H1 (cell line): ENCODE measurements around the gene RSAD1. TPM values are rescaled to one million over a fixed set of nuclear protein-coding genes. Genes with fewer than 3 reads are reported as not detected.

Source experiments
- CTCF ChIA-PET: fragments of 300-600 bp; sonication (Branson Sonifier 250); formaldehyde crosslinking; loops from one replicate; lab custom pipeline; 2021; ENCODE audit not compliant: partially characterized antibody; lab: Charles Lee
- POLR2A ChIA-PET: fragments of 300-600 bp; sonication (Branson Sonifier 250); formaldehyde crosslinking; loops from one replicate; lab custom pipeline; 2021; ENCODE audit warnings: inconsistent platforms; ENCODE audit not compliant: partially characterized antibody; lab: Charles Lee
- DNase-seq, 2 experiments: peaks; one replicate each; pipeline versions ENCODE4 v3.0.0 to v3.0.0-alpha.2; 2010 to 2022; ENCODE audit warnings: low spot score in 2 of 2, low read depth in 1 of 2, mixed read lengths in 1 of 2
- FAIRE-seq: peaks from 2 replicates; lab custom pipeline; 2011; peaks lifted over from hg19 to GRCh38; lab: Jason Lieb, UNC
- H2AFZ ChIP-seq: 2 replicates; pipeline ENCODE4 v1.8.1; 2012; ENCODE audit warnings: low read length, inconsistent platforms
- H2AK5ac ChIP-seq: 2 replicates; pipeline ENCODE4 v1.6.1; 2013; ENCODE audit warnings: low read depth, low read length
- H2BK120ac ChIP-seq: replicated peaks from 2 replicates; pipeline ENCODE3; 2013; ENCODE audit warnings: low read depth, low read length, inconsistent platforms
- H2BK12ac ChIP-seq: 2 replicates; pipeline ENCODE4 v1.6.1; 2013; ENCODE audit warnings: low read depth, low read length
- H2BK15ac ChIP-seq: 2 replicates; pipeline ENCODE4 v1.6.1; 2013; ENCODE audit warnings: low read length
- H2BK20ac ChIP-seq: 2 replicates; pipeline ENCODE4 v1.6.1; 2013; ENCODE audit warnings: low read length
- H2BK5ac ChIP-seq: 2 replicates; pipeline ENCODE4 v1.6.1; 2013; ENCODE audit warnings: low read depth, low read length
- H3K14ac ChIP-seq: 2 replicates; pipeline ENCODE4 v1.6.1; 2013; ENCODE audit warnings: inconsistent platforms; ENCODE audit not compliant: insufficient read length
- H3K18ac ChIP-seq: 2 replicates; pipeline ENCODE4 v1.6.1; 2013; ENCODE audit warnings: low read length; ENCODE audit errors: extremely low read depth
- H3K23ac ChIP-seq: 2 replicates; pipeline ENCODE4 v1.6.1; 2013; ENCODE audit warnings: inconsistent platforms; ENCODE audit not compliant: insufficient read length
- H3K23me2 ChIP-seq: 2 replicates; pipeline ENCODE4 v1.6.1; 2013; ENCODE audit warnings: low read depth, low read length
- H3K27ac ChIP-seq: 2 replicates; pipeline ENCODE4 v1.6.1; 2011; ENCODE audit warnings: low read depth, low read length, inconsistent platforms
- H3K27me3 ChIP-seq, 4 experiments: replicated peaks in 1 of 4; 1 replicate in 1 of 4; 2 replicates in 3 of 4; pipeline versions ENCODE4 v1.6.1 to v1.8.1; 2011 to 2013; ENCODE audit warnings: low read length in 3 of 4, mild to moderate bottlenecking in 3 of 4, inconsistent platforms in 2 of 4, mixed read lengths in 2 of 4, moderate library complexity in 1 of 4; ENCODE audit not compliant: control insufficient read depth in 3 of 4, insufficient read depth in 3 of 4; ENCODE audit errors: extremely low read depth in 1 of 4
- H3K36me3 ChIP-seq, 4 experiments: 2 replicates each; pipeline versions ENCODE4 v1.6.1 to v1.8.1; 2011 to 2013; ENCODE audit warnings: mild to moderate bottlenecking in 4 of 4, low read length in 3 of 4, moderate library complexity in 2 of 4, control low read depth in 1 of 4, inconsistent platforms in 1 of 4; ENCODE audit not compliant: insufficient read depth in 4 of 4, control insufficient read depth in 2 of 4
- H3K4ac ChIP-seq: replicated peaks from 2 replicates; pipeline ENCODE3; 2013; ENCODE audit warnings: low read length, low read depth, mixed read lengths, inconsistent platforms; ENCODE audit not compliant: insufficient read length
- H3K4me1 ChIP-seq, 4 experiments: replicated peaks in 1 of 4; 1 replicate in 1 of 4; 2 replicates in 3 of 4; pipeline versions ENCODE4 v1.6.1 to v1.8.1; 2011 to 2013; ENCODE audit warnings: low read length in 3 of 4, inconsistent platforms in 2 of 4, mixed read lengths in 1 of 4; ENCODE audit not compliant: insufficient read depth in 4 of 4, control insufficient read depth in 3 of 4
- H3K4me2 ChIP-seq, 2 experiments: 2 replicates each; pipeline versions ENCODE4 v1.6.1 to v1.8.1; 2011 to 2013; ENCODE audit warnings: low read depth in 2 of 2, low read length in 2 of 2, control low read depth in 1 of 2, inconsistent platforms in 1 of 2, mild to moderate bottlenecking in 1 of 2; ENCODE audit not compliant: insufficient read depth in 1 of 2
- H3K4me3 ChIP-seq, 4 experiments: fragments of 200-600, 300-600 bp in 1 of 4; sonication (generic), shearing (Covaris generic), sonication (Bioruptor Twin) in 1 of 4; 2 replicates each; pipeline versions ENCODE4 v1.5.1 to v1.8.1; 2011 to 2016; ENCODE audit warnings: low read length in 4 of 4, low read depth in 3 of 4, control low read depth in 2 of 4, inconsistent platforms in 2 of 4, mild to moderate bottlenecking in 2 of 4, mixed read lengths in 1 of 4, moderate library complexity in 1 of 4; ENCODE audit not compliant: insufficient read depth in 2 of 4; ENCODE audit errors: extremely low read depth in 1 of 4
- H3K56ac ChIP-seq: replicated peaks from 2 replicates; pipeline ENCODE3; 2013; ENCODE audit warnings: low read depth, mild to moderate bottlenecking, mixed read lengths, low read length, inconsistent platforms; ENCODE audit not compliant: insufficient read length
- H3K79me1 ChIP-seq: 2 replicates; pipeline ENCODE4 v1.6.1; 2013; ENCODE audit warnings: low read depth, low read length, control low read depth
- H3K79me2 ChIP-seq, 2 experiments: 2 replicates each; pipeline versions ENCODE4 v1.6.1 to v1.8.1; 2012 to 2013; ENCODE audit warnings: low read length in 2 of 2, mild to moderate bottlenecking in 2 of 2, inconsistent platforms in 1 of 2; ENCODE audit not compliant: insufficient read depth in 2 of 2, control insufficient read depth in 1 of 2
- H3K9ac ChIP-seq, 4 experiments: replicated peaks in 1 of 4; 1 replicate in 1 of 4; 2 replicates in 3 of 4; pipeline versions ENCODE4 v1.6.1 to v1.8.1; 2011 to 2013; ENCODE audit warnings: low read depth in 3 of 4, low read length in 3 of 4, control low read depth in 2 of 4, mild to moderate bottlenecking in 2 of 4, moderate library complexity in 2 of 4, inconsistent platforms in 1 of 4; ENCODE audit errors: extremely low read depth in 1 of 4
- H3K9me3 ChIP-seq, 2 experiments: 2 replicates each; pipeline versions ENCODE4 v1.6.1 to v1.8.1; 2012 to 2013; ENCODE audit warnings: mild to moderate bottlenecking in 2 of 2, moderate library complexity in 2 of 2, control low read depth in 1 of 2, inconsistent platforms in 1 of 2, low read depth in 1 of 2, low read length in 1 of 2, mixed read lengths in 1 of 2; ENCODE audit not compliant: insufficient read depth in 2 of 2
- H4K20me1 ChIP-seq, 2 experiments: replicated peaks in 1 of 2; 2 replicates each; pipeline versions ENCODE3 to v1.8.1; 2011 to 2013; ENCODE audit warnings: inconsistent platforms in 2 of 2, low read length in 2 of 2, mild to moderate bottlenecking in 1 of 2; ENCODE audit not compliant: insufficient read depth in 2 of 2, control insufficient read depth in 1 of 2
- H4K5ac ChIP-seq: 2 replicates; pipeline ENCODE4 v1.6.1; 2013; ENCODE audit warnings: low read length, low read depth, mixed read lengths, inconsistent platforms; ENCODE audit not compliant: insufficient read length
- H4K8ac ChIP-seq: 2 replicates; pipeline ENCODE4 v1.8.0; 2013; ENCODE audit warnings: mild to moderate bottlenecking, moderate library complexity, low read length, inconsistent platforms; ENCODE audit not compliant: insufficient read depth; ENCODE audit errors: extremely low read depth
- H4K91ac ChIP-seq: replicated peaks from 2 replicates; pipeline ENCODE3; 2013; ENCODE audit warnings: low read length, mixed read lengths, inconsistent platforms; ENCODE audit not compliant: insufficient read length
- CTBP2 ChIP-seq: IDR thresholded peaks from 2 replicates; pipeline ENCODE4 v1.7.0; 2011; ENCODE audit warnings: borderline replicate concordance, mild to moderate bottlenecking, moderate library complexity, mixed read lengths, low read length; ENCODE audit not compliant: insufficient read depth, insufficient read length
- E2F6 ChIP-seq: IDR thresholded peaks from 2 replicates; pipeline ENCODE4 v1.6.1; 2012; ENCODE audit warnings: inconsistent platforms
- HDAC2 ChIP-seq, 2 experiments: fragments of 300-600 bp in 1 of 2; sonication (generic) in 1 of 2; IDR thresholded peaks; 2 replicates each; pipeline ENCODE4 v1.6.1; 2011 to 2012; ENCODE audit warnings: low read depth in 2 of 2, low read length in 2 of 2, mild to moderate bottlenecking in 2 of 2, moderate library complexity in 2 of 2, borderline replicate concordance in 1 of 2, inconsistent platforms in 1 of 2
- KDM1A ChIP-seq: fragments of 200-600, 300-600 bp; sonication (generic); IDR thresholded peaks from 2 replicates; pipeline ENCODE4 v1.7.1; 2016; ENCODE audit warnings: mild to moderate bottlenecking, low read length, borderline replicate concordance
- KDM4A ChIP-seq: IDR thresholded peaks from one replicate; pipeline ENCODE4 v1.7.1; 2012; ENCODE audit warnings: low read depth, mild to moderate bottlenecking, moderate library complexity, low read length, inconsistent platforms; ENCODE audit not compliant: severe bottlenecking
- KDM5A ChIP-seq: fragments of 200-600 bp; IDR thresholded peaks from 2 replicates; pipeline ENCODE4 v1.7.1; 2012; ENCODE audit warnings: mild to moderate bottlenecking, low read length, inconsistent platforms, mixed read lengths
- MAX ChIP-seq: IDR thresholded peaks from 2 replicates; pipeline ENCODE4 v1.6.1; 2012; ENCODE audit warnings: inconsistent platforms
- SIX5 ChIP-seq: IDR thresholded peaks from 2 replicates; pipeline ENCODE4 v1.6.1; 2011; ENCODE audit warnings: mild to moderate bottlenecking, low read depth, low read length
- SUZ12 ChIP-seq: fragments of 200-600 bp; sonication (generic); IDR thresholded peaks from 2 replicates; pipeline ENCODE4 v1.6.1; 2012; ENCODE audit warnings: mild to moderate bottlenecking, inconsistent platforms, low read length, moderate library complexity, mixed read lengths
- TBP ChIP-seq: IDR thresholded peaks from 2 replicates; pipeline ENCODE4 v1.6.1; 2011; ENCODE audit warnings: low read depth, low read length, improper control_type of control experiment
- WGBS, 2 experiments: shearing (Covaris generic) in 1 of 2; methylation state at CpG; one replicate each; pipeline versions ENCODE4 v1.1.6 to v1.1.7; 2013 to 2015; ENCODE audit warnings: low lambda C conversion rate in 2 of 2, mixed read lengths in 2 of 2, inconsistent platforms in 1 of 2, low coverage in 1 of 2, missing lambda C conversion rate in 1 of 2; ENCODE audit not compliant: insufficient replicate concordance in 2 of 2, insufficient coverage in 1 of 2, insufficient read length in 1 of 2; ENCODE audit errors: extremely low coverage in 1 of 2, missing lambda C conversion rate in 1 of 2; 5-methylcytosine and 5-hydroxymethylcytosine counted together
- polyA plus RNA-seq, 7 experiments: library from polyadenylated mRNA; depleted of rRNA in 3 of 7; stranded (reverse) in 5 of 7; unstranded in 2 of 7; fragments of >200 nt in 5 of 7; fragments of 200-250 nt in 2 of 7; gene quantifications; 1 replicate in 5 of 7; 2 replicates in 1 of 7; 4 replicates in 1 of 7; pipeline versions ENCODE4 v1.2.1 to v1.2.3, GENCODE V29; 2011 to 2013; ENCODE audit warnings: missing spikeins in 2 of 7, mixed read lengths in 2 of 7
- total RNA-seq: library from RNA; stranded (reverse); fragmentation: NEBNext Ultra II Directional; extraction: Animal tissue kit (Norgen Biotek cat#: 25700); gene quantifications from 2 replicates; pipeline ENCODE4 v1.2.1, GENCODE V29; 2021

The RSAD1 gene
- total and polyA plus RNA-seq, 2 of the 8 experiments (the other 6 are each of a cell fraction or from before 2014, with no cell fraction given) = 17.9 to 33.5 TPM

- H3K18ac ChIP-seq = peak within 1 kb of the TSS; percentile 93
- no peaks in the 10 kb centered on the region for H3K79me1 ChIP-seq
- peak within 1 kb of the TSS; percentile 69 to 86 (median 75) for H3K4me3 ChIP-seq
- H4K8ac ChIP-seq = peak within 1 kb of the TSS; percentile 96
- H2AK5ac ChIP-seq = 0 out of 2 replicates have a peak within 1 kb of the TSS, but pooled peaks have one; percentile 48
- H3K36me3 ChIP-seq = no peaks in the 10 kb centered on the region
- H2AFZ ChIP-seq = peak within 1 kb of the TSS; percentile 44
- no peak within 1 kb of the TSS for H3K14ac ChIP-seq
- H3K79me2 ChIP-seq = no peaks in the 10 kb centered on the region
- H3K27ac ChIP-seq = no peak within 1 kb of the TSS
- 14% methylated on average over 33 of the region's 66 CpGs; no CpG with 5 or more reads in 1 of the 2 experiments for WGBS, 2 experiments
- FAIRE-seq = no peak
- ChIA-PET POLR2A (interaction anchor here (1.4 kb wide), 1 partner anchor 34 kb away, joined by 3 read pairs; no protein-coding TSS in a partner anchor), CTCF (interaction anchor here (0.9 to 8.3 kb wide), 4 partner anchors 11 to 118 kb away, joined by 3 to 116 read pairs (median 4); no protein-coding TSS in a partner anchor)
- H2BK20ac ChIP-seq = no peak within 1 kb of the TSS
- peak; percentile 43 to 87 for DNase-seq
- peaks cover 3% of the 10 kb centered on the region; the same call in 1 of the 2 replicates for H3K23me2 ChIP-seq
- H3K23ac ChIP-seq = no peak within 1 kb of the TSS
- peak within 1 kb of the TSS; percentile 55 for H4K5ac ChIP-seq
- no peaks in the 10 kb centered on the region; a peak in 1 of 7 replicates for H3K27me3 ChIP-seq
- H3K56ac ChIP-seq = peak within 1 kb of the TSS; percentile 75
- no peaks in the 10 kb centered on the region for H3K9me3 ChIP-seq
- peak within 1 kb of the TSS in 3 of 4 experiments; percentile 44 to 61 (median 45); a peak in 5 of 7 replicates for H3K9ac ChIP-seq
- no peak within 1 kb of the TSS for H3K4ac ChIP-seq
- H2BK15ac ChIP-seq = no peak within 1 kb of the TSS
- H4K91ac ChIP-seq = peak within 1 kb of the TSS; percentile 89
- H2BK12ac ChIP-seq = peak within 1 kb of the TSS; percentile 80; the same call in 1 of the 2 replicates
- peak within 1 kb of the TSS; percentile 60 for H2BK5ac ChIP-seq
- H3K4me1 ChIP-seq = peaks cover 5 to 15% (median 10%) of the 10 kb centered on the region in 4 experiments
- peaks cover 1 to 3% of the 10 kb centered on the region in 2 experiments for H4K20me1 ChIP-seq
- peak within 1 kb of the TSS; percentile 79 to 87 for H3K4me2 ChIP-seq
- no peak within 1 kb of the TSS for H2BK120ac ChIP-seq
- TF ChIP-seq HDAC2 (IDR thresholded peaks at IDR 0.05; ENCODE audit: borderline replicate concordance in 1 of 2, low read depth in 2 of 2, low read length in 2 of 2) (no peak), TBP (no peak), SUZ12 (no peak), E2F6 (peak; percentile 89), KDM4A (peak; percentile 72), MAX (peak; percentile 45; the same call in 1 of the 2 replicates), KDM5A (no peak), SIX5 (no peak), CTBP2 (no peak), KDM1A (no peak; the same call in 1 of the 2 replicates)
These were observed 29.4 kb downstream of the RSAD1 start, which contains the start of gene MYCBPAP for GRCh38 chr17:50507871-50508572. Gene MYCBPAP (plus strand): TSS chr17:50508439. CDS start chr17:50508675, 236 bp downstream.
